ENCODE data around the gene ZCCHC10.

DNA sequence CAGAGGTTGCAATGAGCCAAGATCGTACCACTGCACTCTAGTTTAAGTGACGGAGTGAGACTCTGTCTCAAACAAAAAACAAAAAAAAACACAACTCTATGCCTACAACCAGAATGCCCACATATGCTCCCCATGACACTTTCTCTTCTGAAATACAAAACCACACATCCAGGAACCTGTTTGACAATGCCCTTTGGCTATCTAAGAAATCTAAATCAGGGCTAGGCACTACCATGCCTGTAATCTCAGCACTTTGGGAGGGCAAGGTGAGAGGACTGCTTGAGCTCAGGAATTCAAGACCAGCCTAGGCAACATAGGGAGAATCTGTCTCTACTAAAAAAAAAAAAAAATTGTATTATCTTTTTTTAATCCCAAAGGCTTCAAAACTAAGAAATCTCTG lies 73.5 kb downstream of the ZCCHC10 start:
- TF ChIP-seq POLR2A (IDR thresholded peaks at IDR 0.05; ENCODE audit: low read depth, low read length), result no peak
- TF ChIP-seq, protein P1, sequence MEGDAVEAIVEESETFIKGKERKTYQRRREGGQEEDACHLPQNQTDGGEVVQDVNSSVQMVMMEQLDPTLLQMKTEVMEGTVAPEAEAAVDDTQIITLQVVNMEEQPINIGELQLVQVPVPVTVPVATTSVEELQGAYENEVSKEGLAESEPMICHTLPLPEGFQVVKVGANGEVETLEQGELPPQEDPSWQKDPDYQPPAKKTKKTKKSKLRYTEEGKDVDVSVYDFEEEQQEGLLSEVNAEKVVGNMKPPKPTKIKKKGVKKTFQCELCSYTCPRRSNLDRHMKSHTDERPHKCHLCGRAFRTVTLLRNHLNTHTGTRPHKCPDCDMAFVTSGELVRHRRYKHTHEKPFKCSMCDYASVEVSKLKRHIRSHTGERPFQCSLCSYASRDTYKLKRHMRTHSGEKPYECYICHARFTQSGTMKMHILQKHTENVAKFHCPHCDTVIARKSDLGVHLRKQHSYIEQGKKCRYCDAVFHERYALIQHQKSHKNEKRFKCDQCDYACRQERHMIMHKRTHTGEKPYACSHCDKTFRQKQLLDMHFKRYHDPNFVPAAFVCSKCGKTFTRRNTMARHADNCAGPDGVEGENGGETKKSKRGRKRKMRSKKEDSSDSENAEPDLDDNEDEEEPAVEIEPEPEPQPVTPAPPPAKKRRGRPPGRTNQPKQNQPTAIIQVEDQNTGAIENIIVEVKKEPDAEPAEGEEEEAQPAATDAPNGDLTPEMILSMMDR (conservative IDR thresholded peaks at IDR 0.05; ENCODE audit: low read depth, low read length), result no peak
- no peak for TF ChIP-seq CEBPB (IDR thresholded peaks at IDR 0.05; ENCODE audit: low read depth, low read length)
- no peak for TF ChIP-seq NFE2L2 (IDR thresholded peaks at IDR 0.05; ENCODE audit: low read depth, low read length)
- TF ChIP-seq RCOR1 (IDR thresholded peaks at IDR 0.05; ENCODE audit: insufficient replicate concordance, low read length), result no peak
- no peak for TF ChIP-seq SMC3 (IDR thresholded peaks at IDR 0.05; ENCODE audit: low read depth, low read length)
- no peak for TF ChIP-seq MXI1 (IDR thresholded peaks at IDR 0.05; ENCODE audit: borderline replicate concordance, low read depth, low read length)
- TF ChIP-seq, protein P2, sequence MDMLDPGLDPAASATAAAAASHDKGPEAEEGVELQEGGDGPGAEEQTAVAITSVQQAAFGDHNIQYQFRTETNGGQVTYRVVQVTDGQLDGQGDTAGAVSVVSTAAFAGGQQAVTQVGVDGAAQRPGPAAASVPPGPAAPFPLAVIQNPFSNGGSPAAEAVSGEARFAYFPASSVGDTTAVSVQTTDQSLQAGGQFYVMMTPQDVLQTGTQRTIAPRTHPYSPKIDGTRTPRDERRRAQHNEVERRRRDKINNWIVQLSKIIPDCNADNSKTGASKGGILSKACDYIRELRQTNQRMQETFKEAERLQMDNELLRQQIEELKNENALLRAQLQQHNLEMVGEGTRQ (IDR thresholded peaks at IDR 0.05; ENCODE audit: low read depth, low read length), result no peak
- TF ChIP-seq FOS (IDR thresholded peaks at IDR 0.05; ENCODE audit: low read depth, low read length), result no peak
- no peak for TF ChIP-seq CHD1 (IDR thresholded peaks at IDR 0.05; ENCODE audit: low read depth, low read length)
- no peak for TF ChIP-seq RAD21 (IDR thresholded peaks at IDR 0.05; ENCODE audit: low read length)
- TF ChIP-seq RFX5 (IDR thresholded peaks at IDR 0.05; ENCODE audit: low read depth, low read length), result no peak
- no peak for TF ChIP-seq BHLHE40 (IDR thresholded peaks at IDR 0.05; ENCODE audit: low read depth, low read length)
